ENCODE results near the gene TOMM40L.
A peak's percentile ranks its signal among the peaks of the same experiment; 100 is the strongest.

- peak; percentile 13 for TF ChIP-seq POLR2A (IDR thresholded peaks at IDR 0.05; ENCODE audit: low read depth)
- peak; percentile 3 to 71 for TF ChIP-seq POLR2AphosphoS5 (IDR thresholded peaks at IDR 0.05)
- TF ChIP-seq CTCF (IDR thresholded peaks at IDR 0.05), result no peak
Measured at GRCh38 chr1:161200992-161201835, 24.6 kb upstream of the TOMM40L start.

Measured in esophagus muscularis mucosa (tissue), 3 donors.